ENCODE measurements around the gene ADCK1. TPM values are rescaled to one million over a fixed set of nuclear protein-coding genes. Genes with fewer than 3 reads are reported as not detected.

Gene ADCK1
- total RNA-seq, 1 donor from 2014 or later, result 5.2 TPM

- H3K9me3 Mint-ChIP-seq, result no peaks in the 10 kb centered on the region
- no peak overlapping the region for H3K27ac Mint-ChIP-seq
- intact Hi-C loops (cut with micrococcal nuclease), result no loop called here
- no peak for DNase-seq (ENCODE audit: low spot score)
- H3K4me1 Mint-ChIP-seq (ENCODE audit: low read depth), result peaks cover 2% of the 10 kb centered on the region
- no peak overlapping the region for H3K4me3 Mint-ChIP-seq (ENCODE audit: low read depth)
- H3K36me3 Mint-ChIP-seq (ENCODE audit: low read depth), result no peaks in the 10 kb centered on the region
- peaks cover 12% of the 10 kb centered on the region for H3K27me3 Mint-ChIP-seq (ENCODE audit: low read depth)
Measured at GRCh38 chr14:77961847-77962580, 162.1 kb downstream of the ADCK1 start.

GRCh38 chr14:77962731-77963520, 163.0 kb downstream of the ADCK1 start:
- intact Hi-C loops (cut with micrococcal nuclease), result no loop called here
- Mint-ChIP-seq H3K27me3 (ENCODE audit: low read depth) (peaks cover 15% of the 10 kb centered on the region), H3K4me3 (ENCODE audit: low read depth) (no peak overlapping the region), H3K9me3 (no peaks in the 10 kb centered on the region), H3K27ac (no peak overlapping the region), H3K4me1 (ENCODE audit: low read depth) (peaks cover 2% of the 10 kb centered on the region), H3K36me3 (ENCODE audit: low read depth) (no peaks in the 10 kb centered on the region)
- DNase-seq (ENCODE audit: low spot score), result no peak

- Mint-ChIP-seq H3K27ac (no peak overlapping the region), H3K4me1 (ENCODE audit: low read depth) (peaks cover 2% of the 10 kb centered on the region), H3K9me3 (no peaks in the 10 kb centered on the region), H3K36me3 (ENCODE audit: low read depth) (no peaks in the 10 kb centered on the region), H3K4me3 (ENCODE audit: low read depth) (no peak overlapping the region), H3K27me3 (ENCODE audit: low read depth) (peaks cover 24% of the 10 kb centered on the region)
- no peak for DNase-seq (ENCODE audit: low spot score)
- intact Hi-C loops (cut with micrococcal nuclease), result no loop called here
Measured at GRCh38 chr14:77964586-77964985, 164.7 kb downstream of the ADCK1 start.

GRCh38 chr14:77965050-77965449, 165.1 kb downstream of the ADCK1 start:
- Mint-ChIP-seq H3K27ac (no peak overlapping the region), H3K27me3 (ENCODE audit: low read depth) (peaks cover 24% of the 10 kb centered on the region), H3K36me3 (ENCODE audit: low read depth) (no peaks in the 10 kb centered on the region), H3K4me1 (ENCODE audit: low read depth) (peaks cover 2% of the 10 kb centered on the region), H3K9me3 (no peaks in the 10 kb centered on the region), H3K4me3 (ENCODE audit: low read depth) (no peak overlapping the region)
- no peak for DNase-seq (ENCODE audit: low spot score)
- intact Hi-C loops (cut with micrococcal nuclease), result no loop called here

- Mint-ChIP-seq H3K4me3 (ENCODE audit: low read depth) (peak overlapping the region; percentile 49), H3K27ac (peak overlapping the region; percentile 43)
Measured at GRCh38 chr14:77965919-77966435, 166.1 kb downstream of the ADCK1 start.

GRCh38 chr14:77967110-77967509, 167.2 kb downstream of the ADCK1 start:
- Mint-ChIP-seq H3K4me3 (ENCODE audit: low read depth) (no peak overlapping the region), H3K4me1 (ENCODE audit: low read depth) (peaks cover 2% of the 10 kb centered on the region), H3K36me3 (ENCODE audit: low read depth) (no peaks in the 10 kb centered on the region), H3K27ac (no peak overlapping the region), H3K9me3 (no peaks in the 10 kb centered on the region), H3K27me3 (ENCODE audit: low read depth) (peaks cover 29% of the 10 kb centered on the region)
- no peak for DNase-seq (ENCODE audit: low spot score)
- intact Hi-C loops (cut with micrococcal nuclease), result no loop called here

More at GRCh38 chr14:77965919-77966435, 166.1 kb downstream of the ADCK1 start:
- DNase-seq (ENCODE audit: low spot score), result peak; percentile 51
- intact Hi-C loops (cut with micrococcal nuclease), result no loop called here
- Mint-ChIP-seq H3K36me3 (ENCODE audit: low read depth) (no peaks in the 10 kb centered on the region), H3K4me1 (ENCODE audit: low read depth) (peaks cover 2% of the 10 kb centered on the region), H3K9me3 (no peaks in the 10 kb centered on the region), H3K27me3 (ENCODE audit: low read depth) (peaks cover 28% of the 10 kb centered on the region)

- Mint-ChIP-seq H3K9me3 (no peaks in the 10 kb centered on the region), H3K36me3 (ENCODE audit: low read depth) (no peaks in the 10 kb centered on the region), H3K27me3 (ENCODE audit: low read depth) (peaks cover 31% of the 10 kb centered on the region), H3K27ac (no peak overlapping the region), H3K4me1 (ENCODE audit: low read depth) (peaks cover 2% of the 10 kb centered on the region), H3K4me3 (ENCODE audit: low read depth) (no peak overlapping the region)
- intact Hi-C loops (cut with micrococcal nuclease), result no loop called here
- DNase-seq (ENCODE audit: low spot score), result no peak
Measured at GRCh38 chr14:77970646-77971045, 170.7 kb downstream of the ADCK1 start.

- Mint-ChIP-seq H3K36me3 (ENCODE audit: low read depth) (no peaks in the 10 kb centered on the region), H3K27me3 (ENCODE audit: low read depth) (peaks cover 31% of the 10 kb centered on the region), H3K27ac (no peak overlapping the region), H3K4me1 (ENCODE audit: low read depth) (no peaks in the 10 kb centered on the region), H3K9me3 (no peaks in the 10 kb centered on the region), H3K4me3 (ENCODE audit: low read depth) (no peak overlapping the region)
- intact Hi-C loops (cut with micrococcal nuclease), result no loop called here
- DNase-seq (ENCODE audit: low spot score), result no peak
Measured at GRCh38 chr14:77973246-77973645, 173.3 kb downstream of the ADCK1 start.

GRCh38 chr14:77976591-77976990, 176.7 kb downstream of the ADCK1 start:
- Mint-ChIP-seq H3K9me3 (no peaks in the 10 kb centered on the region), H3K4me3 (ENCODE audit: low read depth) (no peak overlapping the region), H3K4me1 (ENCODE audit: low read depth) (peaks cover 5% of the 10 kb centered on the region), H3K27me3 (ENCODE audit: low read depth) (peaks cover 40% of the 10 kb centered on the region), H3K36me3 (ENCODE audit: low read depth) (no peaks in the 10 kb centered on the region), H3K27ac (no peak overlapping the region)
- DNase-seq (ENCODE audit: low spot score), result no peak
- intact Hi-C loops (cut with micrococcal nuclease), result no loop called here

GRCh38 chr14:77979171-77979570, 179.3 kb downstream of the ADCK1 start:
- no peak for DNase-seq (ENCODE audit: low spot score)
- H3K27ac Mint-ChIP-seq, result no peak overlapping the region
- no peak overlapping the region for H3K4me3 Mint-ChIP-seq (ENCODE audit: low read depth)

GRCh38 chr14:77979666-77980351, 179.9 kb downstream of the ADCK1 start:
- H3K36me3 Mint-ChIP-seq (ENCODE audit: low read depth), result no peaks in the 10 kb centered on the region
- intact Hi-C loops (cut with micrococcal nuclease), result no loop called here
- H3K9me3 Mint-ChIP-seq, result no peaks in the 10 kb centered on the region
- no peak for DNase-seq (ENCODE audit: low spot score)
- peaks cover 5% of the 10 kb centered on the region for H3K4me1 Mint-ChIP-seq (ENCODE audit: low read depth)
- no peak overlapping the region for H3K4me3 Mint-ChIP-seq (ENCODE audit: low read depth)
- H3K27me3 Mint-ChIP-seq (ENCODE audit: low read depth), result peaks cover 39% of the 10 kb centered on the region
- H3K27ac Mint-ChIP-seq, result no peak overlapping the region

More at GRCh38 chr14:77979171-77979570, 179.3 kb downstream of the ADCK1 start:
- Mint-ChIP-seq H3K36me3 (ENCODE audit: low read depth) (no peaks in the 10 kb centered on the region), H3K4me1 (ENCODE audit: low read depth) (peaks cover 5% of the 10 kb centered on the region), H3K9me3 (no peaks in the 10 kb centered on the region), H3K27me3 (ENCODE audit: low read depth) (peaks cover 42% of the 10 kb centered on the region)
- intact Hi-C loops (cut with micrococcal nuclease), result no loop called here

- Mint-ChIP-seq H3K36me3 (ENCODE audit: low read depth) (no peaks in the 10 kb centered on the region), H3K4me1 (ENCODE audit: low read depth) (peaks cover 9% of the 10 kb centered on the region), H3K27me3 (ENCODE audit: low read depth) (peaks cover 38% of the 10 kb centered on the region), H3K9me3 (no peaks in the 10 kb centered on the region), H3K4me3 (ENCODE audit: low read depth) (no peak overlapping the region), H3K27ac (no peak overlapping the region)
- no peak for DNase-seq (ENCODE audit: low spot score)
- intact Hi-C loops (cut with micrococcal nuclease), result no loop called here
Measured at GRCh38 chr14:77980475-77981321, 180.8 kb downstream of the ADCK1 start.
